Inferior parietal cortex (tissue), 1 donor: Measurements from ENCODE around the gene SNRK.
A peak's percentile ranks its signal among the peaks of the same experiment; 100 is the strongest.

Experiments
- DNase-seq: peaks from one replicate; pipeline ENCODE4 v3.0.0-alpha.2; 2016; ENCODE audit errors: extremely low spot score

The SNRK gene

DNA sequence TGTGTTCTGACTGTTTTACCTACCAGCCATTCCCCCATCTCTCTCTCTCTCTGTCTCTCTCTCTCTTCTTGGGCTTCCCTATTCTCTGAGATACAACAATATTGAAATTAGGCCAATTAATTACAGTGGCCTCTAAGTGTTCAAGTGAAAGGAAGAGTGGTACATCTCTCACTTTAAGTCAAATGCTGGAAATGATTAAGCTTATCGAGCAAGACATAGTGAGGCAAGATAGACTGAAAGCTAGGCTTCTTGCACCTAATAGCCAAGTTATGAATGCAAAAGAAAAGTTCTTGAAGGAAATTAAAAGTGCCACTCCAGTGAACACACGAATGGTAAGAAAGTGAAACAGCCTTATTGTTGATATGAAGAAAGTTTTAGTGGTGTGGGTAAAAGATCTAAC is 21.3 kb downstream of the SNRK start:
- DNase-seq = no peak

GRCh38 chr3:43309372-43310305 is 23.3 kb downstream of the SNRK start:
- DNase-seq = no peak

- no peak for DNase-seq
Observed at GRCh38 chr3:43316783-43317460, 30.6 kb downstream of the SNRK start.

DNA sequence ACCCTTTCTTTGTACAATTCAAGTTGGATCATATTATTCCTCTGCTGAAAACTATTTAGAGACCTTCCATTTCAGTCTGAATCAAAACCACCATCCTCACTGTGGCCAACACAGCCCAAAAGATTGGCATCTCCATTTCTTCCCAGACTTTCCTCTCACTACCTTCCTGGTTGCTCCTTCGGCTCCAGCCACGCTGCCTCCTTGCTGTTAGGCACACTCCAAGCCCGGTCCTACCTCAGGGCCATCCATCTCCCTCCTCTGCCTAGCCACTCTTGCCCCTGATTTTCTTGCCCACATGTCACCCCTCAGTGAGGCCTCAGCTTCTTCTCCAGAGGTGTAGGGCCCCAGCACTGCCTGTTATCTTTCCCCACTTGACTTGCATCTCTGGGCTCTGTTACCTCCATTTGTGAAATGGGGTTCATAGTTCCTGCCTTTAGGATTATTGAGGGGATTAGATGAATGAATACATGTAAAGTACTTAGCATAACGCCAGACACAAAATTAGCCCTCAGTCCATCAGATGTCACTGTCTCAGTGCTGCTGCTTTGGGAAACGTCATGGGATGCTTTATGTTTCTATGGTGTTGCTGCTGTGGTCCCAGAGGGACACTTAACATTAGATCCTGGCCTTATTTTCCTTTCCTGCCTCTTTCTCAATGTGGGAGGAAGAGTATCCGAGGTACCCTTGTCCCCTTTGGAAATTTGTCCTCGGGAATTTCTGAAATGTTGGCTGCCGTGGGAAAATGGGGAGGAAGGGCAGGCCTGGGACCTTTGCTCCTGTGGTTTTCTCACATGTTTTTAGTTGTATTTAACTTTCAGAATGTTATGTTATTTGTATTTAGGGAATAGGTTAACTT is 31.3 kb downstream of the SNRK start:
- DNase-seq = no peak

DNA sequence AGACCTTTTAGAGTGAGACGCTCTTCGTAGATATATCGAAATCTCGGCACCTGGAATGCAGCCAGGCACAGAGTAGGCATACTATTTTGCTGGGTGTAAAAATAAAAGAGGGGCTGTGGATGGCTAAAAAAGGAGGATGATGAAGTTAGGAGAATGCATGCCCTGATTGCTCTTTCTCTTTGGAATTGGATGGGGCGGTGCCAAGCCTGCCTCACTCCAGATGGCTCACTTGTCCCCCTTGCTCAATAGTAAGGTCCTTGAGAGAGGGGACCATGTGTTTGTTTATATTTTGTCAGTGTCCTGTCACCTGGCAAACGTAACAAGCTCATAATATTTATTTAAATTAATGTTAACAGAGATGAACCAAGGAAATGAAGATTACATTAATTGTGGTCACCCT is 33.0 kb downstream of the SNRK start:
- DNase-seq = no peak

- DNase-seq = no peak
Observed at GRCh38 chr3:43319794-43320193, 33.5 kb downstream of the SNRK start.

GRCh38 chr3:43320288-43320687 is 33.9 kb downstream of the SNRK start:
- DNase-seq = no peak

DNA sequence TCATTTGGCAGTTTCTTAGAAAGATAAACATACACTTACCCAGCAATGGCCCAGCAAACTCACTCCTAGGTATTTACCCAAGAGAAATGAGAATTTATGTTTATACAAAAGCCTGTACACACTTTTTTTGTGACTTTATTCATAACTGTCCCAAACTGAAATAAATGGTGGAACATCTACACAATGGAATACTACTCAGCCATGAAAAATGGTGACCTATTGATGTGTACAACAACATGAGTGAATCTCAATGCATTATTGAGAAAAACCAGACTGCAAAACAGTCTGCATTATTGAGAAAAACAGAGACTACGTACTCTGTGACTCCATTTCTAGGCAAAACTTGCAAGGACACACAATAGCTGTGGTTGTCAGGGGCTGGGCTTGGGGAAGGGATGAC is 37.2 kb downstream of the SNRK start:
- no peak for DNase-seq

DNA sequence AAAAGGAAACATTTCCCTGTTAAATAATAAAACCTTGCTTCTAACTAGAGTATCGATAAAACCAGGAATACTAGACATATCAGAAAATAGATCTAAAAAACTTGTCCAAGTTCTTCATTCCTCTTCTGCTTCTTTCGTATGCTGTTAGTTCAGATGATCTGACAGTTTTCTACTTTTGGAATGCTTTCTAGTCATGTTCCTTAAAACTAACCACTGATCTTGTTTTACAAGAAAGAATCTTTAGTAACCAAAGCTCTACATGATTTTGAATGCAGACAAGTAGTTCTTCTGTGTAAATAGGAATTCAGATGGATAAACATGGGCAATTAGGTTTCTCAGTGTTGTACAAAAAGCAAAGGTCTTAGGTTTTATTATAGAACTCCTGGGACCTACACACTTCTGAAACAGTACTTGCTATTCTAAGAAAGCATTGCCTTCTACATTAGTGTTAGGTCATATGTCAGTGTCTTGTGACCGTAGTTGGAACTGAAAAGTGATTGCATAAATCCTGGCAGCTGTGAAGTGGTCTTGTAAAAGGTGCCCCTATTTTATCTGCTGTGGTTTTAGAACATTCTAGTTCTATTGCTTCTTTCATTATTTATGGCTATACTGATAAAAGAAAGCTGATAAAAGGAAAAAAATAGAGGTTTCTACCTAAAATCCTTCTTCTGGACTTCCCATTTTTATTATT is 40.7 kb downstream of the SNRK start:
- DNase-seq = peak; percentile 31

DNA sequence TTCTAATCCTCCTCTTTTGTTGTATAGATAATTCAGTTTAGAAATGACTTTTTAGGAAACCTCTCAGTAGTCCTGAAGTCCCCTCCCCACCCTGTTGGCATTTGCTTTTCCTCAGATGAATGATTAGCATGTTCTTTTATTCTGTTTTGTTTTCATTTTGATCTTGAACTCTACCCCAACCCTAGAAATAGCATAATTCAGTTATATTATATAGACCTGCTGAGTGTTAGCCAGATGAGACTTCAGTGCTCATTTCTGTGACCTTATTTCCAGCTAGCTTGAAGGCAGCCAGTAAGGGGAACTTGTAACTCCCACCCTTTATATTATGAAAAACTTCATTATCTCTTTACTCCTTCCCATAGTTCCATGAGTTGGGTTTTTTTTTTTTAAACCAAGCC is 41.2 kb downstream of the SNRK start:
- no peak for DNase-seq

DNA sequence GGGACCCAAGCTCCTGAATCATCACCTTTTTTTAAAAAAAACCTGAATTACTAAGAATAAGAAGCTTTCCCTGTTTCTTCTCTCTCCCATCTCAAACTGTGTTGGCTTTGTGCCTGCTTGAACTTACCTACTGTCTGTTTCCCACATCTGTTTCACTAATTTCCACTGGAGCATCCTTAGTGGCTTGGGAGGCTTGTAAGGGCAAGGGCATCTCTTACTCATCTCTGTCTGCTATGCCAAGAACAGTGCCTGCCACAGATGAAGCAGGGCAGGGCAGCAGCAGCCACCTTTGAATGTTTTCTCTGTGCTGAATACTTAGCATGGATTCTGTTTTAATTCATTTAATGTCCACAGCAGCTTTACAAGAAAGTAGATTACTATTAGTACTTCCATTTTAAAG is 42.3 kb downstream of the SNRK start:
- no peak for DNase-seq

DNA sequence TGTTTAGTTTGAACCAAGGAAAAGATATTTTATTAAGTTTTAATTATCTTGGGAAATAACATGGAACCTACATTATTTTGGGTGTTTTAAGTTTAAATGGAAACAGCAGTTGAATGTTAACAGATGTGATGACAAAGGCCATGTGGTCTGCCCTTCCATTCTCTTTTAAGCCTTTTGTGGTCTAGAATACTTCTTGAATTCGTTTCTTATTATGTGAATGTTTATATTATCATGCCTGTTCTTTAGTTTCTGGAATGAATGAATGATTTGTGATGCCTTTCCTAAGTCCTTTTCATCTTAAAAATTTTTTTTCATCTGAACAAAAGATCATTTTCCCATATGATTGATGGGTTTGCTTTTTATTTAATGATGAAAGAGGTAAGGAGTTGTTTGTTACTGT is 44.6 kb downstream of the SNRK start:
- DNase-seq = no peak

DNA sequence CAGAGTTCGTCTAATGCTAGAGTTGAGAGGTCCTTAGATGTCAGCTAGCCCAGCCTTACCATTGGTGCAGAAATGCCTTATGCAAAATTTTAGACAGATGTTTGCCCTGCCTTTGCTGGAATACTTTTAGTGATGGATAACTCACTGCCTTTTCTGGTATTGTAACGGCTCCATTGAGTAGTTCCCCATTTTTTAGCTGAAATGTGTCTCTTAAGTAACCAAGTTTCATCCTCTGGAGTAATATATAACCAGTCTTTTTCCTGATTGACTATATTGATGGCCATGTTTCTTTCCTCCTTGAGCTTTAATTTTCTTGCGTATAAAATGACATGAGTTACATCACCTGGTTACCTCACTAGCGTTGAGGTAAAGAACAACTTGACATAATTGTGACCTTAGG is 45.0 kb downstream of the SNRK start:
- no peak for DNase-seq

- DNase-seq = no peak
Observed at GRCh38 chr3:43334976-43335375, 48.6 kb downstream of the SNRK start.

DNA sequence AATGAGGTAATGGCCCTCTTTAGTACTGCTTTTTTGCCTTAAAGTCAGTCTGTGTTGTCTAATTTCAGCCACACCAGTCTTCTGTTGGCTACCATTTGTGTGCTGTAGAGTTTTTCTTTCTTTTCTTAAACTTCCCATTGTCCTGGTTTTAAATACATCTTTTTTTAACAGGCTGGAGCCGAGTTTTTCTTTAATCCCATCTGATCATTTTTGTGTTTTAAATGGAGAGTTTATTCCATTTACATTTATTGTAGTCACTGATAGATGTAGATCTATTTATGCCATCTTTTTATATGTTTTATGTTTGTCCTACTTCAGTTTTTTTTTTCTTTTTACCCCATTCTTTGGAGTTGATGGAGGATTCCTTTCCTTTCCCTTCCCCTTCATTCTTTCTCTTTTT is 49.5 kb downstream of the SNRK start:
- DNase-seq = no peak

- DNase-seq = no peak
Observed at GRCh38 chr3:43338295-43338694, 52.0 kb downstream of the SNRK start.

DNA sequence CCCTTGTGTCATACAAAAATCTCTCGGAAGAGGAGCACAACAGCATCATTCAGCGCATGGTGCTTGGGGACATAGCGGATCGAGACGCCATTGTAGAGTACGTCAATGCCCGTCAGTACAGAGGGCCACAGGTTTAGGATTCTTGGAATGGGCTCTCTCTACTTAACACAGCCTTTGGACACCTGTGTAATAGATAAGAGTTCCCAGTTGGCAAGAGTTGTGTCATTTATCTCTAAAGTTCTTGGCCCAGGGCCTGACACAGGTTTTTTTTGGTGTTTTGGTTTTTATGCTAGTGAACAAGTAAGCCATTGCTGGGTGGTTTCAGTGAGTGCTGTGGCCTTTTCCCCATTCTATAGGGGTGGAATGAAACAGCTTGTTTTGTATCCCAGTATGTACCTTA is 54.1 kb downstream of the SNRK start:
- no peak for DNase-seq

GRCh38 chr3:43341788-43342187 is 55.4 kb downstream of the SNRK start:
- DNase-seq = no peak

DNA sequence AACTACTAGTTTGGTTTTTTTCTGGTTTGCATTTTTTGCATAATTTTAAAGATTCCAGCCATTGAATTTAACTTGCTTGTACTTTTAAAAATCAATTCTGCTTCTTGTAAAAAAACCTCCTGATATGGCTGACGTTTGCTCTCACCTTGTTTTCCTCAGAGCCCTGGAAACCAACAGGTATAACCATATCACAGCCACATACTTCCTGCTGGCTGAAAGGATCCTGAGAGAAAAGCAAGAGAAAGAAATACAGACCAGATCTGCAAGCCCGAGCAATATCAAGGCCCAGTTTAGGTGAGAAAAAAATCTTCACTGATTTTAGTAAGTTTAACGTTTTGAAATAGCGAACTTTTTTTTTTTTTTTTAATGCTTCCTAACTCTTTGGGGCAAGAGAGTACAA is 56.8 kb downstream of the SNRK start:
- no peak for DNase-seq

DNA sequence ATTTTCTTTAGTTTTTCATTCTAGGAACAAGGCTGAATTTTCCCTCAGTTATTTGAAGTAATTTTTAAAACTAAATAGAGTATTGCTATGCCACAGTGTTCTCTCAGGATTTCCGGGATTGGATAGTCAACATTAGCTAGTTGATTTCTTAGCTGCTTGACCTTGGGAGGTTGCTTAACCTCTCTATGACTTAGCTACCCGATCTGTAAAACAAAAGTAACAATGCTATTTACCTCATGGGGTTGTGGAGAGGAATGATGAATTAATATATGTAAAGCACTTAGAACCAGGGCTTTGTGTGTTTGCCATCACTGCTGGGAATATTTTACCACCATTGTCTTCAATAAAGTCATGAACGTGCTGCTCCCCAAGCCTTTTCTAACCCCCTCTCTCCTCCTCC is 57.5 kb downstream of the SNRK start:
- DNase-seq = no peak

DNA sequence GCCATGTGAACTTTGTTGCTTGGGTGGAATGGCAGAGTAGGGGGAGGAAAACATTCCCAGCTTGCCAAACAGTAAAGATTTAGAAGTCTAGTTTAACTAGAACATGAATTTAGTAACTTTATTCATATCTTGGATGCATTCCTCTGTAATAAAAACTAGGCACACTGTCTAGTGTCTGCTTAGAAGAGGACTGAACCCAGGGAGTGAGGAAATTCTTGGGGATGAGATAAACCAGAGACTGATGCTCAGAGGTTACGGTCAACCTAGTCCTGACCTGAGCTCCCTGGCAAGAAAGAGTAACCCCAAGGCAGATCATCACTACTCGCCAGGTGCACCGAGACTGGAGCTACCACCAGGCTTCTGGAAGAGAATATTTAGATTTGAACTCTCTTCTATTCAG is 58.2 kb downstream of the SNRK start:
- DNase-seq = no peak

DNA sequence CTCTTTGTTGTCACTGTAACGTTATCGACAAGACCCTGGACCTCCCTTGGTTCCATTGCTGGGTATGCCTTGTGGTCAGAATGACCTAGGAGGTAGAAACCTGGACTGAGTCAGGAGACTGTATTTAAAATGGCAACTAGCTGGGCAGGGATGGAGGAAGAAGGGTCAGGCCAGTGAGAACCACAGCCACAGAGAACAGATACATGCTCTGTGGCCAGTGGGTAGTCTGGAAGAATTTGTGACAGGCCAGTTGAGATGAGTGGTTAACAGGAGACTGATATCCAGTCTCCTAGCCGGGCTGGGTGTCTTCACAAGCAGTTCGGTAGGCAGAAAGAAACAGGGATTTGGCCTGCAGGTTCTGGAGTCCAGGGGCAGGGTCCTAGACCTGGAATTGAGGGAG is 58.9 kb downstream of the SNRK start:
- no peak for DNase-seq
